Lower lobe of right lung (tissue), 2 donors: Measurements from ENCODE around the gene CSH2. TPM values are rescaled to one million over a fixed set of nuclear protein-coding genes. Genes with fewer than 3 reads are reported as not detected.

ENCODE experiments used
- ATAC-seq, 2 donors: fragments of 200-7000 bp; cut with Tn5 transposase; one replicate each; pipeline ENCODE4 v1.9.1; 2020 to 2022; ENCODE audit warnings: mild to moderate bottlenecking in 2 of 2, moderate library complexity in 2 of 2
- DNase-seq: peaks from one replicate; pipeline ENCODE4 v3.0.0-alpha.2; 2020
- H3K27ac ChIP-seq: fragments of 200-600 bp; one replicate; pipeline ENCODE4 v1.8.0; 2022
- H3K27me3 ChIP-seq: fragments of 200-600 bp; one replicate; pipeline ENCODE4 v1.8.0; 2022; ENCODE audit warnings: low read depth
- H3K36me3 ChIP-seq: fragments of 200-600 bp; one replicate; pipeline ENCODE4 v1.8.0; 2022; ENCODE audit warnings: mild to moderate bottlenecking
- H3K4me1 ChIP-seq: fragments of 200-600 bp; one replicate; pipeline ENCODE4 v1.8.0; 2022
- H3K4me3 ChIP-seq: fragments of 200-600 bp; one replicate; pipeline ENCODE4 v1.8.0; 2022; ENCODE audit warnings: mild to moderate bottlenecking
- H3K9me3 ChIP-seq: fragments of 200-600 bp; one replicate; pipeline ENCODE4 v1.8.0; 2022
- CTCF ChIP-seq: fragments of 200-600 bp; IDR thresholded peaks from one replicate; pipeline ENCODE4 v1.8.0; 2022; ENCODE audit warnings: antibody characterized with exemption, mild to moderate bottlenecking
- intact Hi-C: fragments of 100-400 bp; cut with DNase I; formaldehyde crosslinking; loops from one replicate; pipeline ENCODE4 v1.11.0; 2022
- total RNA-seq: library from RNA; stranded (reverse); fragmentation: NEBNext Ultra II Directional; extraction: Animal tissue kit (Norgen Biotek cat#: 25700); gene quantifications from one replicate; pipeline ENCODE4 v1.2.1, GENCODE V29; 2021
- donor health status: DM: no; HTN: yes; CAD: no; lungs with severe emphysema.

Gene CSH2
- total RNA-seq, 1 donor from 2014 or later = not detected

GRCh38 chr17:63840591-63841349 lies 32.7 kb downstream of the CSH2 start:
- DNase-seq = no peak
- intact Hi-C loops = no loop called here
- H3K9me3 ChIP-seq = no peaks in the 10 kb centered on the region
- peak overlapping the region; percentile 90 for H3K27ac ChIP-seq
- no peak for TF ChIP-seq CTCF
- peak overlapping the region; percentile 97 for H3K4me3 ChIP-seq
- peaks cover 55% of the 10 kb centered on the region for H3K4me1 ChIP-seq
- no peaks in the 10 kb centered on the region for H3K27me3 ChIP-seq
- no peak for ATAC-seq
- peaks cover 22% of the 10 kb centered on the region for H3K36me3 ChIP-seq

GRCh38 chr17:63838631-63839171 lies 34.8 kb downstream of the CSH2 start:
- DNase-seq = peak; percentile 92
- Histone ChIP-seq H3K36me3 (peaks cover 43% of the 10 kb centered on the region), H3K4me1 (peaks cover 57% of the 10 kb centered on the region), H3K27me3 (no peaks in the 10 kb centered on the region), H3K27ac (peak overlapping the region; percentile 90), H3K4me3 (peak overlapping the region; percentile 97), H3K9me3 (no peaks in the 10 kb centered on the region)
- intact Hi-C loops = no loop called here
- no peak for TF ChIP-seq CTCF
- peak; percentile 52 to 53 for ATAC-seq

- Histone ChIP-seq H3K36me3 (peaks cover 49% of the 10 kb centered on the region), H3K4me1 (peaks cover 54% of the 10 kb centered on the region), H3K27ac (peak overlapping the region; percentile 90), H3K9me3 (no peaks in the 10 kb centered on the region), H3K27me3 (no peaks in the 10 kb centered on the region), H3K4me3 (peak overlapping the region; percentile 10)
- ATAC-seq = no peak
- no peak for DNase-seq
- intact Hi-C loops = no loop called here
- TF ChIP-seq CTCF = no peak
Observed at GRCh38 chr17:63837962-63838600, 35.4 kb downstream of the CSH2 start.

- Histone ChIP-seq H3K27me3 (no peaks in the 10 kb centered on the region), H3K9me3 (no peaks in the 10 kb centered on the region), H3K27ac (peak overlapping the region; percentile 90), H3K4me1 (peaks cover 54% of the 10 kb centered on the region), H3K36me3 (peaks cover 55% of the 10 kb centered on the region), H3K4me3 (no peak overlapping the region)
- intact Hi-C loops = no loop called here
- ATAC-seq (no peak), DNase-seq (no peak)
- TF ChIP-seq CTCF = no peak
Observed at GRCh38 chr17:63837480-63837879, 36.0 kb downstream of the CSH2 start.

GRCh38 chr17:63836811-63837210 lies 36.7 kb downstream of the CSH2 start:
- DNase-seq (no peak), ATAC-seq (no peak)
- Histone ChIP-seq H3K4me3 (no peak overlapping the region), H3K36me3 (peaks cover 61% of the 10 kb centered on the region), H3K27me3 (no peaks in the 10 kb centered on the region), H3K9me3 (no peaks in the 10 kb centered on the region), H3K27ac (peak overlapping the region; percentile 90), H3K4me1 (peaks cover 54% of the 10 kb centered on the region)
- intact Hi-C loops = no loop called here
- TF ChIP-seq CTCF = no peak
